ENCODE data around the gene HSD3B7. TPM values are rescaled to one million over a fixed set of nuclear protein-coding genes. Genes with fewer than 3 reads are reported as not detected.
A peak's percentile ranks its signal among the peaks of the same experiment; 100 is the strongest.

HSD3B7 gene
- total RNA-seq, 1 experiment from 2014 or later, result 0.95 TPM

GRCh38 chr16:30941600-30942425 lies 43.2 kb upstream of the HSD3B7 start:
- Histone ChIP-seq H3K27me3 (replicated peaks; ENCODE audit: insufficient read depth, low read depth, low read length, poor library complexity) (no peaks in the 10 kb centered on the region), H3K4me1 (ENCODE audit: insufficient read depth, low read length, poor library complexity, severe bottlenecking) (no peaks in the 10 kb centered on the region), H3K36me3 (ENCODE audit: insufficient read depth, low read length, poor library complexity, severe bottlenecking) (peaks cover 24% of the 10 kb centered on the region), H3K4me3 (ENCODE audit: low read depth, low read length, poor library complexity, severe bottlenecking) (no peak overlapping the region), H3K27ac (ENCODE audit: low read depth, low read length, poor library complexity, severe bottlenecking) (peak overlapping the region; percentile 16), H3K9me3 (ENCODE audit: low read depth, low read length, poor library complexity, severe bottlenecking) (no peaks in the 10 kb centered on the region)
- TF ChIP-seq, protein P1, sequence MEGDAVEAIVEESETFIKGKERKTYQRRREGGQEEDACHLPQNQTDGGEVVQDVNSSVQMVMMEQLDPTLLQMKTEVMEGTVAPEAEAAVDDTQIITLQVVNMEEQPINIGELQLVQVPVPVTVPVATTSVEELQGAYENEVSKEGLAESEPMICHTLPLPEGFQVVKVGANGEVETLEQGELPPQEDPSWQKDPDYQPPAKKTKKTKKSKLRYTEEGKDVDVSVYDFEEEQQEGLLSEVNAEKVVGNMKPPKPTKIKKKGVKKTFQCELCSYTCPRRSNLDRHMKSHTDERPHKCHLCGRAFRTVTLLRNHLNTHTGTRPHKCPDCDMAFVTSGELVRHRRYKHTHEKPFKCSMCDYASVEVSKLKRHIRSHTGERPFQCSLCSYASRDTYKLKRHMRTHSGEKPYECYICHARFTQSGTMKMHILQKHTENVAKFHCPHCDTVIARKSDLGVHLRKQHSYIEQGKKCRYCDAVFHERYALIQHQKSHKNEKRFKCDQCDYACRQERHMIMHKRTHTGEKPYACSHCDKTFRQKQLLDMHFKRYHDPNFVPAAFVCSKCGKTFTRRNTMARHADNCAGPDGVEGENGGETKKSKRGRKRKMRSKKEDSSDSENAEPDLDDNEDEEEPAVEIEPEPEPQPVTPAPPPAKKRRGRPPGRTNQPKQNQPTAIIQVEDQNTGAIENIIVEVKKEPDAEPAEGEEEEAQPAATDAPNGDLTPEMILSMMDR (conservative IDR thresholded peaks at IDR 0.05; ENCODE audit: low read depth, low read length), result peak; percentile 90
- TF ChIP-seq EZH2 (IDR thresholded peaks at IDR 0.05; ENCODE audit: borderline replicate concordance, low read depth, low read length, poor library complexity, severe bottlenecking), result no peak
- POLR2A ChIA-PET (ENCODE audit: low non-redundant PET), result interaction anchor here (0.6 kb wide), 2 partner anchors 164 to 1536 kb away, joined by 3 to 6 read pairs; partner anchors contain the start of gene NPIPB11
- CTCF ChIA-PET, result interaction anchor here (0.6 to 1.0 kb wide), 4 partner anchors 12 to 200 kb away, joined by 3 to 6 read pairs (median 3); no protein-coding TSS in a partner anchor
- BruUV-seq (replicated peaks), result no TSS peak
- peak; percentile 70 for DNase-seq (ENCODE audit: low spot score)
- intact Hi-C loops (cut with micrococcal nuclease; ENCODE audit: unreplicated experiment), result loop anchor here (2.0 kb wide), 1 partner anchor 97 kb away; no protein-coding TSS in a partner anchor

- Histone ChIP-seq H3K27me3 (replicated peaks; ENCODE audit: insufficient read depth, low read depth, low read length, poor library complexity) (no peaks in the 10 kb centered on the region), H3K4me3 (ENCODE audit: low read depth, low read length, poor library complexity, severe bottlenecking) (no peak overlapping the region), H3K36me3 (ENCODE audit: insufficient read depth, low read length, poor library complexity, severe bottlenecking) (peaks cover 24% of the 10 kb centered on the region), H3K9me3 (ENCODE audit: low read depth, low read length, poor library complexity, severe bottlenecking) (no peaks in the 10 kb centered on the region), H3K27ac (ENCODE audit: low read depth, low read length, poor library complexity, severe bottlenecking) (no peak overlapping the region), H3K4me1 (ENCODE audit: insufficient read depth, low read length, poor library complexity, severe bottlenecking) (no peaks in the 10 kb centered on the region)
- no TSS peak for BruUV-seq (replicated peaks)
- DNase-seq (ENCODE audit: low spot score), result no peak
- TF ChIP-seq, protein P1 (conservative IDR thresholded peaks at IDR 0.05; ENCODE audit: low read depth, low read length), result no peak
- TF ChIP-seq EZH2 (IDR thresholded peaks at IDR 0.05; ENCODE audit: borderline replicate concordance, low read depth, low read length, poor library complexity, severe bottlenecking), result no peak
- CTCF ChIA-PET, result interaction anchor here (1.0 kb wide), 2 partner anchors 97 to 199 kb away, joined by 3 to 6 read pairs; no protein-coding TSS in a partner anchor
- intact Hi-C loops (cut with micrococcal nuclease; ENCODE audit: unreplicated experiment), result loop anchor here (2.0 kb wide), 1 partner anchor 98 kb away; no protein-coding TSS in a partner anchor
- POLR2A ChIA-PET (ENCODE audit: low non-redundant PET), result interaction anchor here (0.6 kb wide), 1 partner anchor 1536 kb away, joined by 6 read pairs; the partner anchor contains the start of gene NPIPB11
Observed at GRCh38 chr16:30942426-30942806, 42.6 kb upstream of the HSD3B7 start.

DNA sequence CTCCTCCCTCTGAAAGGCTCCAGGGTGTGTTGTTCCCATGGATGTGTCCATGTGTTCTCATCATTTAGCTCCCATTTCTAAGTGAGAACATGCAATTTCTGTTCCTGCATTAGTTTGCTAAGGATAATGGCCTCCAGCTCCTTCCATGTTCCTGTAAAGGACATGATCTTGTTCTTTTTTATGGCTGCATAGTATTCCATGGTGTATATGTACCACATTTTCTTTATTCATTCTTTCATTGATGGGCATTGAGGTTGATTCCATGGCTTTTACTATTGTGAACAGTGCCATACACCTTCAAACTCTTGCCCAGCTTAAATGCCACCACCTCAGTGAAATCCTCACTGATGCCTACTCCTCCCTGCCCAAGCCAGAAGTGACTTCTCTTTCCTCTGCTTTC lies 40.7 kb upstream of the HSD3B7 start:
- H3K27ac ChIP-seq (ENCODE audit: low read depth, low read length, poor library complexity, severe bottlenecking), result no peak overlapping the region
- H3K4me1 ChIP-seq (ENCODE audit: insufficient read depth, low read length, poor library complexity, severe bottlenecking), result peaks cover 7% of the 10 kb centered on the region
- no peaks in the 10 kb centered on the region for H3K27me3 ChIP-seq (replicated peaks; ENCODE audit: insufficient read depth, low read depth, low read length, poor library complexity)
- ChIA-PET CTCF (interaction anchor here (0.6 kb wide), 1 partner anchor 101 kb away, joined by 5 read pairs; no protein-coding TSS in a partner anchor), POLR2A (ENCODE audit: low non-redundant PET) (no interaction called here)
- intact Hi-C loops (cut with micrococcal nuclease; ENCODE audit: unreplicated experiment), result no loop called here
- DNase-seq (ENCODE audit: low spot score), result no peak
- H3K36me3 ChIP-seq (ENCODE audit: insufficient read depth, low read length, poor library complexity, severe bottlenecking), result peaks cover 27% of the 10 kb centered on the region
- no peak overlapping the region for H3K4me3 ChIP-seq (ENCODE audit: low read depth, low read length, poor library complexity, severe bottlenecking)
- TF ChIP-seq, protein P1 (conservative IDR thresholded peaks at IDR 0.05; ENCODE audit: low read depth, low read length), result no peak
- no peak for TF ChIP-seq EZH2 (IDR thresholded peaks at IDR 0.05; ENCODE audit: borderline replicate concordance, low read depth, low read length, poor library complexity, severe bottlenecking)
- H3K9me3 ChIP-seq (ENCODE audit: low read depth, low read length, poor library complexity, severe bottlenecking), result no peaks in the 10 kb centered on the region
- BruUV-seq (replicated peaks), result no TSS peak
